Transverse colon (tissue), 4 donors: Measurements from ENCODE around the gene AMFR. TPM values are rescaled to one million over a fixed set of nuclear protein-coding genes. Genes with fewer than 3 reads are reported as not detected.

ENCODE experiments used
- DNase-seq: peaks from one replicate; pipeline ENCODE4 v3.0.0-alpha.2; 2019
- H3K27ac ChIP-seq, 4 donors: fragments of 200-600 bp; sonication (generic); 2 replicates each; pipeline ENCODE4 v1.5.1; 2016 to 2018; ENCODE audit warnings: inconsistent platforms in 4 of 4
- H3K27me3 ChIP-seq: fragments of 200-600 bp; sonication (generic); 2 replicates; pipeline ENCODE4 v1.5.1; 2017; ENCODE audit warnings: inconsistent platforms
- H3K36me3 ChIP-seq, 4 donors: fragments of 200-600 bp; sonication (generic); 2 replicates each; pipeline ENCODE4 v1.5.1; 2017 to 2019; ENCODE audit warnings: inconsistent platforms in 4 of 4
- H3K4me1 ChIP-seq, 4 donors: fragments of 200-600 bp; sonication (generic); 2 replicates each; pipeline ENCODE4 v1.5.1; 2017 to 2020; ENCODE audit warnings: inconsistent platforms in 4 of 4
- H3K4me3 ChIP-seq, 4 donors: fragments of 200-600 bp; sonication (generic); 1 replicate in 1 of 4; 2 replicates in 3 of 4; pipeline versions ENCODE4 v1.5.1 to v1.6.1; 2017 to 2019; ENCODE audit warnings: inconsistent platforms in 4 of 4
- H3K9me3 ChIP-seq, 2 donors: fragments of 200-600 bp; sonication (generic); 2 replicates each; pipeline ENCODE4 v1.5.1; 2017 to 2019; ENCODE audit warnings: inconsistent platforms in 2 of 2
- CTCF ChIP-seq, 5 experiments: fragments of 200-600 bp in 3 of 5; fragments of 450-650 bp in 2 of 5; sonication (generic) in 3 of 5; IDR thresholded peaks; 1 replicate in 2 of 5; 2 replicates in 3 of 5; pipeline ENCODE4 v1.5.1; 2016 to 2017; ENCODE audit warnings: antibody characterized with exemption in 5 of 5, inconsistent platforms in 3 of 5, mild to moderate bottlenecking in 2 of 5, moderate library complexity in 1 of 5
- EP300 ChIP-seq: sonication (generic); formaldehyde crosslinking; IDR thresholded peaks from one replicate; pipeline ENCODE4 v1.6.1; 2017; ENCODE audit warnings: antibody characterized with exemption, low read depth
- POLR2A ChIP-seq: fragments of 450-650 bp; IDR thresholded peaks from one replicate; pipeline ENCODE4 v1.6.1; 2016; ENCODE audit warnings: antibody characterized with exemption, mild to moderate bottlenecking, moderate library complexity
- POLR2AphosphoS5 ChIP-seq, 3 donors: sonication (generic); formaldehyde crosslinking; IDR thresholded peaks; one replicate each; pipeline ENCODE4 v1.6.1; 2016; ENCODE audit warnings: antibody characterized with exemption in 3 of 3
- WGBS, 2 donors: methylation state at CpG; one replicate each; pipeline ENCODE4 v1.1.5; 2018; ENCODE audit warnings: low coverage in 1 of 2; 5-methylcytosine and 5-hydroxymethylcytosine counted together
- in situ Hi-C, 4 donors: fragments of 200-750 bp; cut with MboI; loops; one replicate each; pipeline versions ENCODE4 v1.15.0 to v1.15.1; 2017; ENCODE audit warnings: low sequenced_read_pairs in 3 of 4, low pct_ligation_motif_present in 1 of 4, low pct_unique_long_range_greater_than_20kb in 1 of 4
- intact Hi-C: fragments of 100-400 bp; cut with DNase I; formaldehyde crosslinking; loops from one replicate; pipeline ENCODE4 v1.15.1; 2023; ENCODE audit warnings: low total_unique reads
- total RNA-seq, 4 donors: library from RNA; depleted of rRNA; stranded (reverse); fragments of >200 nt; gene quantifications; one replicate each; pipeline ENCODE4 v1.1.0, GENCODE V29; 2016

The AMFR gene
- total RNA-seq, 4 donors from 2014 or later = 60.7 to 156 (median 114) TPM

- TF ChIP-seq POLR2A (no peak), EP300 (no peak), CTCF (IDR thresholded peaks at IDR 0.05) (no peak), POLR2AphosphoS5 (IDR thresholded peaks at IDR 0.05) (no peak)
- Histone ChIP-seq H3K27me3 (no peaks in the 10 kb centered on the region), H3K4me3 (no peak overlapping the region), H3K9me3 (no peaks in the 10 kb centered on the region), H3K4me1 (peaks cover 0 to 10% (median 3%) of the 10 kb centered on the region in 4 donors), H3K36me3 (no peaks in the 10 kb centered on the region), H3K27ac (no peak overlapping the region)
- intact Hi-C loops (loop anchor here (10.0 kb wide), 1 partner anchor 275 kb away; no protein-coding TSS in a partner anchor), in situ Hi-C loops (loop anchor here in 1 of 4 donors (25.0 kb wide), 1 partner anchor 283 kb away; no protein-coding TSS in a partner anchor)
- no peak for DNase-seq
- 72 to 84% methylated on average over 2 to 8 of the region's 8 CpGs for WGBS, 2 donors
Measured at GRCh38 chr16:56320056-56320455, 105.3 kb downstream of the AMFR start.

GRCh38 chr16:56319376-56319775 lies 106.0 kb downstream of the AMFR start:
- in situ Hi-C loops = loop anchor here (5.0 to 25.0 kb wide), 5 partner anchors 275 to 377 kb away; no protein-coding TSS in a partner anchor
- peaks cover 0 to 10% (median 3%) of the 10 kb centered on the region in 4 donors for H3K4me1 ChIP-seq
- H3K36me3 ChIP-seq = no peaks in the 10 kb centered on the region
- H3K27me3 ChIP-seq = no peaks in the 10 kb centered on the region
- TF ChIP-seq EP300 = no peak
- TF ChIP-seq POLR2AphosphoS5 (IDR thresholded peaks at IDR 0.05) = no peak
- no peak for TF ChIP-seq CTCF (IDR thresholded peaks at IDR 0.05)
- no peak for TF ChIP-seq POLR2A
- no peaks in the 10 kb centered on the region for H3K9me3 ChIP-seq
- no peak overlapping the region for H3K4me3 ChIP-seq
- 96% methylated on average over 6 of the region's 6 CpGs; no CpG with 5 or more reads in 1 of the 2 donors for WGBS, 2 donors
- DNase-seq = no peak
- no peak overlapping the region for H3K27ac ChIP-seq
- intact Hi-C loops = no loop called here

GRCh38 chr16:56318827-56319140 lies 106.6 kb downstream of the AMFR start:
- WGBS, 2 donors = 47 to 71% methylated on average over 1 of the region's 1 CpG
- Histone ChIP-seq H3K27me3 (no peaks in the 10 kb centered on the region), H3K4me3 (no peak overlapping the region), H3K9me3 (no peaks in the 10 kb centered on the region), H3K36me3 (no peaks in the 10 kb centered on the region), H3K4me1 (peaks cover 0 to 10% (median 3%) of the 10 kb centered on the region in 4 donors), H3K27ac (no peak overlapping the region)
- intact Hi-C loops (loop anchor here (1.0 kb wide), 1 partner anchor 374 kb away; no protein-coding TSS in a partner anchor), in situ Hi-C loops (loop anchor here (5.0 to 25.0 kb wide), 5 partner anchors 274 to 376 kb away; no protein-coding TSS in a partner anchor)
- DNase-seq = no peak
- TF ChIP-seq CTCF (IDR thresholded peaks at IDR 0.05) (no peak), EP300 (no peak), POLR2AphosphoS5 (IDR thresholded peaks at IDR 0.05) (no peak), POLR2A (no peak)

- Histone ChIP-seq H3K9me3 (no peaks in the 10 kb centered on the region), H3K27ac (peak overlapping the region in 1 of 4 donors; percentile 26), H3K36me3 (no peaks in the 10 kb centered on the region), H3K4me3 (peak overlapping the region in 1 of 4 donors; percentile 21), H3K27me3 (no peaks in the 10 kb centered on the region), H3K4me1 (peaks cover 0 to 10% (median 3%) of the 10 kb centered on the region in 4 donors)
- in situ Hi-C loops (loop anchor here (5.0 to 25.0 kb wide), 5 partner anchors 273 to 376 kb away; no protein-coding TSS in a partner anchor), intact Hi-C loops (loop anchor here (1.0 kb wide), 1 partner anchor 374 kb away; no protein-coding TSS in a partner anchor)
- 15% methylated on average over 26 of the region's 28 CpGs; no CpG with 5 or more reads in 1 of the 2 donors for WGBS, 2 donors
- peak; percentile 80 for DNase-seq
- TF ChIP-seq POLR2AphosphoS5 (IDR thresholded peaks at IDR 0.05) (no peak), CTCF (IDR thresholded peaks at IDR 0.05) (peak; percentile 91 to 94 (median 93))
Measured at GRCh38 chr16:56317998-56318826, 107.1 kb downstream of the AMFR start.
